Aorta (tissue), 5 donors: ENCODE measurements around the gene SLAIN2. TPM values are rescaled to one million over a fixed set of nuclear protein-coding genes. Genes with fewer than 3 reads are reported as not detected.

Experiments used
- ATAC-seq: fragments of 200-7000 bp; cut with Tn5 transposase; one replicate; pipeline ENCODE4 v1.9.1; 2022; ENCODE audit warnings: moderate library complexity; ENCODE audit not compliant: low FRiP score
- DNase-seq, 2 donors: peaks; one replicate each; pipeline ENCODE4 v3.0.0-alpha.2; 2020
- H3K27ac ChIP-seq, 2 donors: one replicate each; pipeline ENCODE4 v1.5.1; 2013; ENCODE audit warnings: low read length in 2 of 2, mild to moderate bottlenecking in 2 of 2, moderate library complexity in 2 of 2, control low read depth in 1 of 2, inconsistent platforms in 1 of 2, low read depth in 1 of 2
- H3K27me3 ChIP-seq, 2 donors: one replicate each; pipeline ENCODE4 v1.6.1; 2013; ENCODE audit warnings: control low read depth in 1 of 2, low read length in 1 of 2, mild to moderate bottlenecking in 1 of 2, moderate library complexity in 1 of 2; ENCODE audit not compliant: insufficient read depth in 2 of 2, control insufficient read depth in 1 of 2
- H3K36me3 ChIP-seq, 2 donors: one replicate each; pipeline ENCODE4 v1.6.1; 2013; ENCODE audit warnings: control low read depth in 1 of 2, low read length in 1 of 2, mild to moderate bottlenecking in 1 of 2; ENCODE audit not compliant: insufficient read depth in 2 of 2, control insufficient read depth in 1 of 2
- H3K4me1 ChIP-seq, 2 donors: one replicate each; pipeline ENCODE4 v1.6.1; 2013; ENCODE audit warnings: low read length in 2 of 2, control low read depth in 1 of 2, mild to moderate bottlenecking in 1 of 2, moderate library complexity in 1 of 2; ENCODE audit not compliant: insufficient read depth in 2 of 2, control insufficient read depth in 1 of 2
- H3K4me3 ChIP-seq, 2 donors: one replicate each; pipeline ENCODE4 v1.5.1; 2013; ENCODE audit warnings: low read length in 2 of 2, control low read depth in 1 of 2, mild to moderate bottlenecking in 1 of 2
- H3K9me3 ChIP-seq: one replicate; pipeline ENCODE4 v1.6.1; 2013; ENCODE audit warnings: mild to moderate bottlenecking, low read length; ENCODE audit not compliant: control insufficient read depth
- WGBS, 2 donors: extraction: QIAGEN DNeasy Blood & Tissue Kit; methylation state at CpG; one replicate each; pipeline ENCODE4 v1.1.7; 2013; 5-methylcytosine and 5-hydroxymethylcytosine counted together
- intact Hi-C, 2 donors: fragments of 100-400 bp; cut with DNase I; formaldehyde crosslinking; loops; one replicate each; pipeline versions ENCODE4 v1.14.2 to v1.15.0; 2022
- polyA plus RNA-seq, 2 donors: library from polyadenylated mRNA; stranded (reverse); fragments of 200-250 nt; gene quantifications; one replicate each; pipeline ENCODE4 v1.2.3, GENCODE V29; 2013
- total RNA-seq, 2 donors: library from RNA; stranded (reverse); fragmentation: NEBNext Ultra II Directional; extraction: Animal tissue kit (Norgen Biotek cat#: 25700); gene quantifications; one replicate each; pipeline ENCODE4 v1.2.1, GENCODE V29; 2021
- donor health status: healthy with polysubstance abuse.
- donor health status: Bipolar disorder and iron deficiency.
- donor health status: DM: no; HTN: no; CAD: no.
- donor health status: DM: no; HTN: no; CAD: no.
- donor health status: DM: yes; HTN: yes; CAD: no.

The SLAIN2 gene
- total and polyA plus RNA-seq, 4 donors = 39.0 to 109 (median 76.7) TPM

- Histone ChIP-seq H3K4me3 (no peak overlapping the region), H3K36me3 (no peaks in the 10 kb centered on the region), H3K27me3 (no peaks in the 10 kb centered on the region), H3K4me1 (no peaks in the 10 kb centered on the region), H3K9me3 (no peaks in the 10 kb centered on the region), H3K27ac (no peak overlapping the region)
- WGBS, 2 donors = 96 to 98% methylated on average over 1 of the region's 1 CpG
- DNase-seq (no peak), ATAC-seq (no peak)
- intact Hi-C loops = no loop called here
Observed at GRCh38 chr4:48472794-48473193, 131.5 kb downstream of the SLAIN2 start.

GRCh38 chr4:48475770-48476169, 134.4 kb downstream of the SLAIN2 start:
- H3K27ac ChIP-seq = no peak overlapping the region
- no peaks in the 10 kb centered on the region for H3K36me3 ChIP-seq
- no peaks in the 10 kb centered on the region for H3K4me1 ChIP-seq
- 95 to 98% methylated on average over 6 of the region's 6 CpGs for WGBS, 2 donors
- intact Hi-C loops = no loop called here
- no peaks in the 10 kb centered on the region for H3K27me3 ChIP-seq
- ATAC-seq = no peak
- no peaks in the 10 kb centered on the region for H3K9me3 ChIP-seq
- DNase-seq = no peak
- H3K4me3 ChIP-seq = no peak overlapping the region

Other genes with a start within 250 kb of the SLAIN2 start
- 1 to 10 TPM; 2.3 to 6.8 TPM for gene TXK, start 207.3 kb upstream of the SLAIN2 start, total RNA-seq
- gene TXK, start 207.3 kb upstream of the SLAIN2 start, polyA plus RNA-seq = 1 to 10 TPM in 1 of 2 donors, under 1 TPM in 1; 0.87 to 1.4 TPM
- gene TEC, start 71.7 kb upstream of the SLAIN2 start, total RNA-seq = 1 to 10 TPM; 5.7 to 9.3 TPM
- 1 to 10 TPM; 2.2 to 2.3 TPM for gene TEC, start 71.7 kb upstream of the SLAIN2 start, polyA plus RNA-seq
- gene SLC10A4, start 141.8 kb downstream of the SLAIN2 start, total RNA-seq = under 1 TPM in 1 of 2 donors, not detected in 1; 0.48 TPM
- gene SLC10A4, start 141.8 kb downstream of the SLAIN2 start, polyA plus RNA-seq = 1 to 10 TPM in 1 of 2 donors, under 1 TPM in 1; 0.13 to 1.1 TPM
- not detected for gene ZAR1, start 148.7 kb downstream of the SLAIN2 start, total RNA-seq
- not detected for gene ZAR1, start 148.7 kb downstream of the SLAIN2 start, polyA plus RNA-seq